Muscle layer of duodenum (tissue), 2 donors: ENCODE measurements around the gene GAS2.
"Not testable (repeated sequence)": the region's sequence is repeated elsewhere in the genome, so short reads cannot be mapped to it uniquely, and the experiment has no call there.

Experiments
- H3K27ac ChIP-seq: one replicate; pipeline ENCODE4 v1.7.0; 2013; ENCODE audit warnings: mild to moderate bottlenecking, low read length
- H3K27me3 ChIP-seq: one replicate; pipeline ENCODE4 v1.7.0; 2013; ENCODE audit warnings: low read depth, mild to moderate bottlenecking, control low read depth, low read length
- H3K36me3 ChIP-seq, 2 donors: one replicate each; pipeline ENCODE4 v1.7.0; 2013; ENCODE audit warnings: low read length in 2 of 2, control low read depth in 1 of 2, mild to moderate bottlenecking in 1 of 2; ENCODE audit not compliant: insufficient read depth in 2 of 2, control insufficient read depth in 1 of 2
- H3K4me1 ChIP-seq, 2 donors: one replicate each; pipeline ENCODE4 v1.7.0; 2013; ENCODE audit warnings: low read length in 2 of 2, mild to moderate bottlenecking in 2 of 2, control low read depth in 1 of 2, moderate library complexity in 1 of 2; ENCODE audit not compliant: insufficient read depth in 2 of 2, control insufficient read depth in 1 of 2
- H3K4me3 ChIP-seq, 2 donors: one replicate each; pipeline ENCODE4 v1.7.0; 2013; ENCODE audit warnings: low read length in 2 of 2, low read depth in 1 of 2, mild to moderate bottlenecking in 1 of 2
- H3K9me3 ChIP-seq, 2 donors: one replicate each; pipeline ENCODE4 v1.7.0; 2013; ENCODE audit warnings: low read length in 2 of 2, control low read depth in 1 of 2, mild to moderate bottlenecking in 1 of 2; ENCODE audit not compliant: control insufficient read depth in 1 of 2
- donor health status: healthy.

GAS2 gene

GRCh38 chr11:22641559-22641958 is 24.9 kb upstream of the GAS2 start:
- Histone ChIP-seq H3K27me3 (no peaks in the 10 kb centered on the region), H3K4me1 (no peaks in the 10 kb centered on the region), H3K4me3 (no peak overlapping the region)

GRCh38 chr11:22652346-22652745 is 14.1 kb upstream of the GAS2 start:
- H3K9me3 ChIP-seq, H3K27ac ChIP-seq, H3K4me1 ChIP-seq, H3K27me3 ChIP-seq, H3K36me3 ChIP-seq, H3K4me3 ChIP-seq: not testable (repeated sequence)

More at GRCh38 chr11:22641559-22641958, 24.9 kb upstream of the GAS2 start:
- H3K9me3 ChIP-seq, result no peaks in the 10 kb centered on the region
- H3K36me3 ChIP-seq, result no peaks in the 10 kb centered on the region
- H3K27ac ChIP-seq, result no peak overlapping the region

GRCh38 chr11:22656130-22656529 is 10.3 kb upstream of the GAS2 start:
- H3K27me3 ChIP-seq, result no peaks in the 10 kb centered on the region

DNA sequence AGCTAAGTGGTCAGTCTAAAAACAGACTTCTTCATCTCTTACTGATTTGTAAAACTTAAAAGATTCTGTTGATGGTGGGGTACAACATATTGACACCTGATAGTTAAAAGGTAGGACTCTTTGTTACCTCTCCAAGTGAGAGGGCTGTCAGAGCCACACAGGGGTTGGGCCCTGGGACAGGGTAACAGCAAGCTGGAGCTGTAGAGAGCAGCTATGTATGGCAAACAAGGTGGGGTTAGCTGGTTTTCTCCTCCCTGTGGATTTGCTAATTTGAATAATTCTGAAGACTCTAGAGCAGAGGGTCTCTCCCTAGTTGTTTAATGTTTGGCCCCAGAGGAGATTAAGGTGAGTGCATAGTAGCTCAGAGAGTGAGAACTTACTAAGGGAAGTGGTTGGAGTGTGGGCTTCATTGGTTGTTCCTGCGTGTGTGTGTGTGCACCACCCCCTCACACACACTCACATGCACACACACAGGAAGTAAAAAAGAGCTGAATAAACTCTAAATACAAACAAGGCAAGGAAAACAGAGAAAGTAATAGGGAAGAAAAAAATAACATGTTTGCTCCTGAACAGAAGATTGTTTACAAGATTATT is 9.2 kb upstream of the GAS2 start:
- Histone ChIP-seq H3K27ac (no peak overlapping the region), H3K36me3 (no peaks in the 10 kb centered on the region), H3K4me1 (no peaks in the 10 kb centered on the region), H3K27me3 (no peaks in the 10 kb centered on the region), H3K4me3 (no peak overlapping the region), H3K9me3 (no peaks in the 10 kb centered on the region)

More at GRCh38 chr11:22656130-22656529, 10.3 kb upstream of the GAS2 start:
- no peak overlapping the region for H3K4me3 ChIP-seq
- H3K27ac ChIP-seq, result no peak overlapping the region
- no peaks in the 10 kb centered on the region for H3K36me3 ChIP-seq
- H3K4me1 ChIP-seq, result no peaks in the 10 kb centered on the region
- H3K9me3 ChIP-seq, result no peaks in the 10 kb centered on the region

GRCh38 chr11:22659783-22660182 is 6.6 kb upstream of the GAS2 start:
- no peaks in the 10 kb centered on the region for H3K27me3 ChIP-seq
- H3K4me3 ChIP-seq, result no peak overlapping the region
- H3K4me1 ChIP-seq, result no peaks in the 10 kb centered on the region
- no peak overlapping the region for H3K27ac ChIP-seq
- H3K36me3 ChIP-seq, result no peaks in the 10 kb centered on the region
- H3K9me3 ChIP-seq, result no peaks in the 10 kb centered on the region

DNA sequence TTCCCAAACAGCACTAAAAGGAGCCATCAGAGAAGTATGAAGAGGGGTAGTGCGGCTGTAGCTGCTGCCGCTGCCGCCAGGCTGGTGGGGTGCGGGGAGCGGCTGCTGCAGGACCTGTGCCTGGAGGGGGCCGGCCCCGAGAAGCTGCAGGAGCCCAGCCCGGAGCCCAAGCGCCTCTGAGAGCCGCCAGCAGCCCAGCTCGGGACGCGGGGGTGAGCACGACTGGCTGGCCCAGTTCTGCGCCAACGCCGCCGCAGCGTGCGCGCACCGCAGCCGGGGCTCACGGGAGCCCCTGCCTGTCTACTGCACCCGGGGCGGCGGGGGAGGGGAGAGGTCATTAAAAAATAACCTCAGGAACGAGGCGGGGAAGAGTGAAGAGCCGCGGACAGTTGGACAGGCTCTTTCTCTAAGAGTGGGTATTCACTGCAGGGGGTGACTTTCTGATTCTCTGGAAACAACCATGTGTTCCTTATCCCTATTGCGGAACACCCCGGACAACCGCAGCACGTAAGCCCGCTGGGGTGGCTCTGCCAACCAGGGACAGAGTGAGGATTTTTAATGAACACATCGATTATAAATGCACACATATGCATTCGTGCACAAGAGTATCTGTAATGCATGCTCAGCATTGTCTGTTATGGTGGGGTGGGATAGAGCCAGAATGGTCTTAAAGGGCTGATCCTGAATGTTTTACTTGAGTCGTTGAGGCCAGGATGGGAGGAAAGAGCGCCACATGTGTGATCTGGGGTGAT is 453 bp downstream of the GAS2 start:
- H3K36me3 ChIP-seq, result no peaks in the 10 kb centered on the region
- H3K9me3 ChIP-seq, result no peaks in the 10 kb centered on the region
- H3K27ac ChIP-seq, result no peak overlapping the region
- H3K4me3 ChIP-seq, result peak overlapping the region; percentile 60 to 67
- H3K27me3 ChIP-seq, result peaks cover 8% of the 10 kb centered on the region
- H3K4me1 ChIP-seq, result peaks cover 0 to 6% of the 10 kb centered on the region in 2 donors

- Histone ChIP-seq H3K4me3 (no peak overlapping the region), H3K27ac (no peak overlapping the region), H3K27me3 (peaks cover 8% of the 10 kb centered on the region), H3K9me3 (no peaks in the 10 kb centered on the region), H3K36me3 (no peaks in the 10 kb centered on the region), H3K4me1 (peaks cover 0 to 6% of the 10 kb centered on the region in 2 donors)
These were observed 1.8 kb downstream of the GAS2 start for GRCh38 chr11:22668005-22668796.

- no peak overlapping the region for H3K27ac ChIP-seq
- no peaks in the 10 kb centered on the region for H3K9me3 ChIP-seq
- peaks cover 8% of the 10 kb centered on the region for H3K27me3 ChIP-seq
- no peak overlapping the region for H3K4me3 ChIP-seq
- no peaks in the 10 kb centered on the region for H3K36me3 ChIP-seq
- H3K4me1 ChIP-seq, result peaks cover 0 to 6% of the 10 kb centered on the region in 2 donors
These were observed 3.0 kb downstream of the GAS2 start for GRCh38 chr11:22669368-22669767.

DNA sequence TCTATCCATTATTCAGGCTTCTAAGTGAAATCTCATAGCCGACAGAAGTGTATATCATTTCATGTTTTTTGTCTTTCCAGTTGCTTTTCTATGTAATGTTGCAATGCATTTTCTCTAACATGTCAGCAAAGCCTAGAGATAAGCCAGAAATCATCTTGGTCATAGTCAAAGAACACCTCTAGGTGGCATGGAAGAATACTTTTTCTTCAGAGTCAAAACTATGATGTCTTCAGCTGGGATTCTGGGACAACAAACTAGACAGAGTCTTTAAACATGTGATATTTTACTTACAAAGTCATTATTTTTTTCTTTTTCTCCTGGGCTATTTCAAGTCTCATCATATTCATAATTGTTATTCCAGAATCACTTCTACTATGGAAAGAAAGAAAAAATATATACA is 4.4 kb downstream of the GAS2 start:
- Histone ChIP-seq H3K4me1 (peaks cover 0 to 6% of the 10 kb centered on the region in 2 donors), H3K27ac (no peak overlapping the region), H3K36me3 (no peaks in the 10 kb centered on the region), H3K9me3 (no peaks in the 10 kb centered on the region), H3K4me3 (no peak overlapping the region), H3K27me3 (peaks cover 8% of the 10 kb centered on the region)

- H3K36me3 ChIP-seq, result no peaks in the 10 kb centered on the region
- peaks cover 0 to under 1% of the 10 kb centered on the region in 2 donors for H3K4me1 ChIP-seq
- no peak overlapping the region for H3K4me3 ChIP-seq
- no peaks in the 10 kb centered on the region for H3K9me3 ChIP-seq
- H3K27me3 ChIP-seq, result peaks cover 8% of the 10 kb centered on the region
- no peak overlapping the region for H3K27ac ChIP-seq
These were observed 5.3 kb downstream of the GAS2 start for GRCh38 chr11:22671751-22672150.
